ENCODE results near the gene COX7A2L. TPM values are rescaled to one million over a fixed set of nuclear protein-coding genes. Genes with fewer than 3 reads are reported as not detected.
A peak's percentile ranks its signal among the peaks of the same experiment; 100 is the strongest.

COX7A2L gene
- total and polyA plus RNA-seq, 10 of the 15 experiments (the other 5 are each of a cell fraction or from before 2014, with no cell fraction given), result 134 to 532 (median 222) TPM

GRCh38 chr2:42360890-42361727 lies at the start of gene COX7A2L (continued):
- TF ChIP-seq CBFB (IDR thresholded peaks at IDR 0.05; ENCODE audit: low read depth), result peak; percentile 92
- TF ChIP-seq YBX1 (IDR thresholded peaks at IDR 0.05), result no peak
- TF ChIP-seq ZNF622 (IDR thresholded peaks at IDR 0.05), result no peak

GRCh38 chr2:42408009-42408408 lies 47.0 kb upstream of the COX7A2L start:
- ChIA-PET CTCF (no interaction called here), SMC1A (ENCODE audit: uncharacterized antibody, unreplicated experiment) (no interaction called here), RAD21 (ENCODE audit: unreplicated experiment) (interaction anchor here (1.2 kb wide), 1 partner anchor 255 kb away, joined by 4 read pairs; no protein-coding TSS in a partner anchor), POLR2A (no interaction called here)
- no peak for TF ChIP-seq RELA (IDR thresholded peaks at IDR 0.05; ENCODE audit: borderline replicate concordance, partially characterized antibody)
- no peak for TF ChIP-seq KLF5 (IDR thresholded peaks at IDR 0.05; ENCODE audit: partially characterized antibody)
- no peak for TF ChIP-seq SUPT20H (IDR thresholded peaks at IDR 0.05; ENCODE audit: borderline replicate concordance, control insufficient read depth, low read depth, low read length)
- FAIRE-seq (no peak), ATAC-seq (no peak), DNase-seq (ENCODE audit: low read depth, low spot score) (no peak)
- Histone ChIP-seq H3K27me3 (replicated peaks in 1 of 2; ENCODE audit: control insufficient read depth in 2 of 2, insufficient read depth in 2 of 2, low read length in 1 of 2) (no peaks in the 10 kb centered on the region), H3K4me3 (no peak overlapping the region), H3K27ac (ENCODE audit: control insufficient read depth, insufficient read depth) (no peak overlapping the region), H3K9ac (ENCODE audit: control insufficient read depth, insufficient read depth, low read length) (no peak overlapping the region), H3K9me3 (replicated peaks; ENCODE audit: control insufficient read depth, insufficient read depth, low read length) (no peaks in the 10 kb centered on the region; the same call in 2 of the 3 replicates), H3K4me2 (ENCODE audit: control insufficient read depth, insufficient read depth) (no peak overlapping the region), H3K79me2 (ENCODE audit: control insufficient read depth, insufficient read depth, low read length) (no peaks in the 10 kb centered on the region), H2AFZ (ENCODE audit: control insufficient read depth, low read depth, low read length) (no peak overlapping the region), H3K4me1 (ENCODE audit: control insufficient read depth, insufficient read depth, low read length) (no peaks in the 10 kb centered on the region), H4K20me1 (ENCODE audit: control insufficient read depth, insufficient read depth) (no peaks in the 10 kb centered on the region), H3K36me3 (ENCODE audit: control insufficient read depth in 2 of 2, insufficient read depth in 2 of 2, low read length in 1 of 2) (no peaks in the 10 kb centered on the region)
- in situ Hi-C loops (cut with MboI) (loop anchor here (5.0 kb wide), 1 partner anchor 49 kb away; no protein-coding TSS in a partner anchor), intact Hi-C loops (cut with micrococcal nuclease; ENCODE audit: unreplicated experiment) (no loop called here)
- WGBS (ENCODE audit: insufficient coverage, insufficient replicate concordance, low lambda C conversion rate, missing lambda C conversion rate), result 65% methylated on average over 8 of the region's 8 CpGs
- BruUV-seq (replicated peaks), result no TSS peak

All from GM12878 (cell line).